ENCODE data around the gene MAP6.

Gene MAP6

GRCh38 chr11:75563501-75563977, 105.3 kb downstream of the MAP6 start:
- no peak for TF ChIP-seq CTCF (IDR thresholded peaks at IDR 0.05; ENCODE audit: low read depth, low read length, missing control alignments)
- peak overlapping the region; percentile 77 for H3K4me3 ChIP-seq (replicated peaks; ENCODE audit: low read depth, low read length)
- DNase-seq (ENCODE audit: extremely low read depth, low read depth), result no peak

GRCh38 chr11:75562836-75563484, 105.9 kb downstream of the MAP6 start:
- peak overlapping the region; percentile 77 for H3K4me3 ChIP-seq (replicated peaks; ENCODE audit: low read depth, low read length)
- TF ChIP-seq CTCF (IDR thresholded peaks at IDR 0.05; ENCODE audit: low read depth, low read length, missing control alignments), result no peak
- peak; percentile 73 for DNase-seq (ENCODE audit: extremely low read depth, low read depth)

- TF ChIP-seq CTCF (IDR thresholded peaks at IDR 0.05; ENCODE audit: low read depth, low read length, missing control alignments), result no peak
- H3K4me3 ChIP-seq (replicated peaks; ENCODE audit: low read depth, low read length), result peak within 1 kb of the TSS; percentile 77
- DNase-seq (ENCODE audit: extremely low read depth, low read depth), result no peak
Measured at GRCh38 chr11:75562048-75562835, 106.6 kb downstream of the MAP6 start, which contains the start of gene SERPINH1. Gene SERPINH1, plus strand, starts transcription at chr11:75562253. Its CDS starts 4,097 bp downstream, at chr11:75566350.

GRCh38 chr11:75561426-75562047, 107.3 kb downstream of the MAP6 start:
- peak overlapping the region; percentile 77 for H3K4me3 ChIP-seq (replicated peaks; ENCODE audit: low read depth, low read length)
- TF ChIP-seq CTCF (IDR thresholded peaks at IDR 0.05; ENCODE audit: low read depth, low read length, missing control alignments), result no peak
- no peak for DNase-seq (ENCODE audit: extremely low read depth, low read depth)

GRCh38 chr11:75560644-75561043, 108.2 kb downstream of the MAP6 start:
- H3K4me3 ChIP-seq (replicated peaks; ENCODE audit: low read depth, low read length), result no peak overlapping the region
- TF ChIP-seq CTCF (IDR thresholded peaks at IDR 0.05; ENCODE audit: low read depth, low read length, missing control alignments), result no peak
- DNase-seq (ENCODE audit: extremely low read depth, low read depth), result no peak

GRCh38 chr11:75558939-75559843, 109.6 kb downstream of the MAP6 start:
- H3K4me3 ChIP-seq (replicated peaks; ENCODE audit: low read depth, low read length), result no peak overlapping the region; the same call in 1 of the 2 replicates
- TF ChIP-seq CTCF (IDR thresholded peaks at IDR 0.05; ENCODE audit: low read depth, low read length, missing control alignments), result no peak
- DNase-seq (ENCODE audit: extremely low read depth, low read depth), result no peak
